NCI-H526 (cell line): Measurements from ENCODE around the gene MYH7.
"Not testable (repeated sequence)": the region's sequence is repeated elsewhere in the genome, so short reads cannot be mapped to it uniquely, and the experiment has no call there.

Experiments used
- DNase-seq, 2 experiments: peaks; one replicate each; lab custom pipeline; 2025; lab: John Stamatoyannopoulos, UW

MYH7 gene

GRCh38 chr14:23406725-23407355, 28.6 kb downstream of the MYH7 start:
- no peak for DNase-seq

- DNase-seq, result peak in 1 of 2 experiments; percentile 65
Observed at GRCh38 chr14:23406244-23406643, 29.2 kb downstream of the MYH7 start.

GRCh38 chr14:23405516-23406025, 29.9 kb downstream of the MYH7 start:
- DNase-seq, result no peak

- no peak for DNase-seq
Observed at GRCh38 chr14:23405096-23405495, 30.4 kb downstream of the MYH7 start.

GRCh38 chr14:23404331-23404900, 31.0 kb downstream of the MYH7 start:
- DNase-seq, result no peak

GRCh38 chr14:23403908-23404307, 31.6 kb downstream of the MYH7 start:
- no peak for DNase-seq

- DNase-seq, result no peak
Observed at GRCh38 chr14:23403139-23403438, 32.4 kb downstream of the MYH7 start.

GRCh38 chr14:23402296-23403138, 32.9 kb downstream of the MYH7 start:
- DNase-seq, result peak in 1 of 2 experiments; percentile 10

- DNase-seq, result no peak
Observed at GRCh38 chr14:23401291-23401690, 34.2 kb downstream of the MYH7 start.

GRCh38 chr14:23400496-23401149, 34.8 kb downstream of the MYH7 start:
- not testable (repeated sequence) for DNase-seq

- DNase-seq, result no peak
Observed at GRCh38 chr14:23399591-23399990, 35.9 kb downstream of the MYH7 start.

GRCh38 chr14:23399136-23399535, 36.3 kb downstream of the MYH7 start:
- DNase-seq, result no peak

GRCh38 chr14:23398348-23398747, 37.1 kb downstream of the MYH7 start:
- no peak for DNase-seq

- no peak for DNase-seq
Observed at GRCh38 chr14:23396781-23397407, 38.6 kb downstream of the MYH7 start.

- DNase-seq, result no peak
Observed at GRCh38 chr14:23396126-23396525, 39.3 kb downstream of the MYH7 start.

GRCh38 chr14:23392613-23393012, 42.8 kb downstream of the MYH7 start:
- DNase-seq, result no peak

GRCh38 chr14:23389871-23390270, 45.6 kb downstream of the MYH7 start:
- DNase-seq, result not testable (repeated sequence)

GRCh38 chr14:23389396-23389795, 46.1 kb downstream of the MYH7 start:
- no peak for DNase-seq

- no peak for DNase-seq
Observed at GRCh38 chr14:23388996-23389395, 46.5 kb downstream of the MYH7 start.

- no peak for DNase-seq
Observed at GRCh38 chr14:23387916-23388882, 47.3 kb downstream of the MYH7 start.

- no peak for DNase-seq
Observed at GRCh38 chr14:23386999-23387398, 48.5 kb downstream of the MYH7 start.
